GM23338 (cell line): Measurements from ENCODE around the gene KCNMA1. TPM values are rescaled to one million over a fixed set of nuclear protein-coding genes. Genes with fewer than 3 reads are reported as not detected.

Source experiments
- ATAC-seq: fragments of 200-7000 bp; cut with Tn5 transposase; 3 replicates; pipeline ENCODE4 v1.9.1; 2020
- DNase-seq: peaks from one replicate; pipeline ENCODE4 v3.0.0-alpha.2; 2015; ENCODE audit warnings: low spot score
- H2AFZ ChIP-seq: fragments of 200-600 bp; sonication (generic); 2 replicates; pipeline ENCODE4 v1.8.0; 2016; ENCODE audit warnings: antibody characterized with exemption, mild to moderate bottlenecking, moderate library complexity
- H3F3A ChIP-seq: fragments of 200-600 bp; sonication (generic); replicated peaks from 2 replicates; pipeline ENCODE4 v1.8.0; 2017; ENCODE audit warnings: antibody characterized with exemption, mixed run types, low read depth
- H3K27ac ChIP-seq: fragments of 200-600 bp; sonication (generic); 2 replicates; pipeline ENCODE4 v1.6.1; 2016; ENCODE audit warnings: low read depth
- H3K27me3 ChIP-seq: fragments of 200-600 bp; sonication (generic); 2 replicates; pipeline ENCODE4 v1.8.0; 2016; ENCODE audit warnings: mild to moderate bottlenecking, mixed run types, moderate library complexity; ENCODE audit not compliant: insufficient read depth
- H3K36me3 ChIP-seq: fragments of 200-600 bp; sonication (generic); 2 replicates; pipeline ENCODE4 v1.8.0; 2016; ENCODE audit warnings: mild to moderate bottlenecking; ENCODE audit not compliant: insufficient read depth
- H3K4me1 ChIP-seq: fragments of 200-600 bp; sonication (generic); 2 replicates; pipeline ENCODE4 v1.8.0; 2016; ENCODE audit warnings: mild to moderate bottlenecking, moderate library complexity; ENCODE audit not compliant: insufficient read depth
- H3K4me2 ChIP-seq: fragments of 200-600 bp; sonication (generic); 2 replicates; pipeline ENCODE4 v1.7.1; 2017; ENCODE audit warnings: mixed run types
- H3K4me3 ChIP-seq: fragments of 200-600 bp; sonication (generic); 2 replicates; pipeline ENCODE4 v1.6.1; 2016; ENCODE audit warnings: mixed run types
- H3K79me2 ChIP-seq: fragments of 200-600 bp; sonication (generic); replicated peaks from 2 replicates; pipeline ENCODE4 v1.8.0; 2017; ENCODE audit warnings: mild to moderate bottlenecking; ENCODE audit not compliant: insufficient read depth
- H3K9me2 ChIP-seq: fragments of 200-600 bp; sonication (generic); 2 replicates; pipeline ENCODE4 v1.8.0; 2017; ENCODE audit not compliant: insufficient read depth
- H4K20me1 ChIP-seq: fragments of 200-600 bp; sonication (generic); replicated peaks from 2 replicates; pipeline ENCODE4 v1.8.0; 2017; ENCODE audit warnings: mild to moderate bottlenecking; ENCODE audit not compliant: insufficient read depth
- H3K27ac Mint-ChIP-seq: 2 replicates; pipeline ENCODE4 v1.8.0; 2020; ENCODE audit warnings: inconsistent platforms, mild to moderate bottlenecking, moderate library complexity, mixed read lengths
- H3K27me3 Mint-ChIP-seq: 3 replicates; pipeline ENCODE4 v1.8.0; 2022; ENCODE audit warnings: low read depth, mild to moderate bottlenecking, moderate library complexity, mixed read lengths, inconsistent platforms; ENCODE audit not compliant: insufficient read depth, poor library complexity
- H3K36me3 Mint-ChIP-seq: 3 replicates; pipeline ENCODE4 v1.8.0; 2021; ENCODE audit warnings: low read depth, mild to moderate bottlenecking, inconsistent platforms, moderate library complexity, mixed read lengths
- H3K4me1 Mint-ChIP-seq: 3 replicates; pipeline ENCODE4 v1.8.0; 2020; ENCODE audit warnings: mild to moderate bottlenecking, inconsistent platforms, mixed read lengths
- H3K4me3 Mint-ChIP-seq: 3 replicates; pipeline ENCODE4 v1.8.0; 2021; ENCODE audit warnings: moderate library complexity, mild to moderate bottlenecking, inconsistent platforms, mixed read lengths
- H3K9me3 Mint-ChIP-seq: 3 replicates; pipeline ENCODE4 v1.8.0; 2020; ENCODE audit warnings: moderate library complexity, mild to moderate bottlenecking, inconsistent platforms, mixed read lengths
- ETS1 ChIP-seq: IDR thresholded peaks from 2 replicates; pipeline ENCODE4 v1.6.1; 2016; ENCODE audit warnings: antibody characterized with exemption
- EZH2 ChIP-seq: fragments of 200-600 bp; sonication (generic); IDR thresholded peaks from one replicate; pipeline ENCODE4 v1.8.0; 2017; ENCODE audit warnings: antibody characterized with exemption, mild to moderate bottlenecking, low read depth; ENCODE audit not compliant: unreplicated experiment
- EZH2phosphoT487 ChIP-seq: fragments of 200-600 bp; sonication (generic); IDR thresholded peaks from one replicate; pipeline ENCODE4 v1.8.1; 2018; ENCODE audit warnings: antibody characterized with exemption; ENCODE audit not compliant: unreplicated experiment
- JUNB ChIP-seq: IDR thresholded peaks from one replicate; pipeline ENCODE4 v1.6.1; 2016; ENCODE audit warnings: antibody characterized with exemption; ENCODE audit not compliant: unreplicated experiment
- NANOG ChIP-seq: IDR thresholded peaks from 2 replicates; pipeline ENCODE4 v1.6.1; 2016; ENCODE audit warnings: antibody characterized with exemption, borderline replicate concordance
- STAT1 ChIP-seq: IDR thresholded peaks from one replicate; pipeline ENCODE4 v1.6.1; 2016; ENCODE audit warnings: antibody characterized with exemption; ENCODE audit not compliant: unreplicated experiment
- ZNF114 ChIP-seq: fragments of 250-450 bp; sonication (Bioruptor Pico); IDR thresholded peaks from 2 replicates; pipeline ENCODE4 v1.5.0; 2020; ENCODE audit warnings: mild to moderate bottlenecking, moderate library complexity
- ZNF331 ChIP-seq: fragments of 250-450 bp; sonication (Bioruptor Pico); IDR thresholded peaks from 2 replicates; pipeline ENCODE4 v1.5.0; 2020; ENCODE audit warnings: low read depth, mild to moderate bottlenecking, moderate library complexity
- ZNF462 ChIP-seq: fragments of 250-450 bp; sonication (Bioruptor Pico); IDR thresholded peaks from 2 replicates; pipeline ENCODE4 v1.5.0; 2020; ENCODE audit warnings: mild to moderate bottlenecking, moderate library complexity
- polyA plus RNA-seq: library from polyadenylated mRNA; unstranded; fragments of >200 nt; fragmentation: Nextera tagmentation; extraction: Ambion mirVana; gene quantifications from 2 replicates; pipeline ENCODE4 v1.2.1, GENCODE V29; 2016
- total RNA-seq: library from RNA; depleted of rRNA; stranded (reverse); fragments of >200 nt; shearing (Covaris generic); gene quantifications from 2 replicates; pipeline ENCODE4 v1.2.3, GENCODE V29; 2014

KCNMA1 gene
- total and polyA plus RNA-seq, 2 experiments from 2014 or later = 8.2 to 9.0 TPM

- no peak for TF ChIP-seq ZNF462 (CRISPR knock-in tag)
- TF ChIP-seq EZH2 = no peak
Measured at GRCh38 chr10:77152256-77152655, 485.4 kb downstream of the KCNMA1 start (continued).

- DNase-seq = no peak
- H3K9me2 ChIP-seq = 0 out of 2 replicates have a peak, but pooled peaks cover 4% of the 10 kb centered on the region
- no peak overlapping the region for H3K27ac ChIP-seq
- TF ChIP-seq ZNF114 (CRISPR knock-in tag) (no peak), ZNF331 (no peak), ETS1 (no peak), JUNB (no peak), NANOG (no peak), EZH2phosphoT487 (no peak), EZH2 (no peak), STAT1 (no peak)
- no peaks in the 10 kb centered on the region for H3K79me2 ChIP-seq
- ATAC-seq = no peak
- Mint-ChIP-seq H3K27ac (no peak overlapping the region), H3K4me1 (peaks cover 45% of the 10 kb centered on the region), H3K36me3 (no peaks in the 10 kb centered on the region), H3K4me3 (no peak overlapping the region), H3K9me3 (no peaks in the 10 kb centered on the region), H3K27me3 (peaks cover 3% of the 10 kb centered on the region)
- peaks cover 35% of the 10 kb centered on the region for H3K4me1 ChIP-seq
- H2AFZ ChIP-seq = no peak overlapping the region
- no peaks in the 10 kb centered on the region for H3K27me3 ChIP-seq
- H3K4me2 ChIP-seq = peak overlapping the region; percentile 60
- no peaks in the 10 kb centered on the region for H3F3A ChIP-seq
- H3K36me3 ChIP-seq = no peaks in the 10 kb centered on the region
- H3K4me3 ChIP-seq = no peak overlapping the region
- H4K20me1 ChIP-seq = no peaks in the 10 kb centered on the region
Measured at GRCh38 chr10:77151408-77151807, 486.2 kb downstream of the KCNMA1 start.
